Superior temporal gyrus (tissue), 1 donor: ENCODE measurements around the gene SEMA3G.

ENCODE experiments used
- DNase-seq: peaks from one replicate; pipeline ENCODE4 v3.0.0-alpha.2; 2016; ENCODE audit errors: extremely low spot score

Gene SEMA3G

DNA sequence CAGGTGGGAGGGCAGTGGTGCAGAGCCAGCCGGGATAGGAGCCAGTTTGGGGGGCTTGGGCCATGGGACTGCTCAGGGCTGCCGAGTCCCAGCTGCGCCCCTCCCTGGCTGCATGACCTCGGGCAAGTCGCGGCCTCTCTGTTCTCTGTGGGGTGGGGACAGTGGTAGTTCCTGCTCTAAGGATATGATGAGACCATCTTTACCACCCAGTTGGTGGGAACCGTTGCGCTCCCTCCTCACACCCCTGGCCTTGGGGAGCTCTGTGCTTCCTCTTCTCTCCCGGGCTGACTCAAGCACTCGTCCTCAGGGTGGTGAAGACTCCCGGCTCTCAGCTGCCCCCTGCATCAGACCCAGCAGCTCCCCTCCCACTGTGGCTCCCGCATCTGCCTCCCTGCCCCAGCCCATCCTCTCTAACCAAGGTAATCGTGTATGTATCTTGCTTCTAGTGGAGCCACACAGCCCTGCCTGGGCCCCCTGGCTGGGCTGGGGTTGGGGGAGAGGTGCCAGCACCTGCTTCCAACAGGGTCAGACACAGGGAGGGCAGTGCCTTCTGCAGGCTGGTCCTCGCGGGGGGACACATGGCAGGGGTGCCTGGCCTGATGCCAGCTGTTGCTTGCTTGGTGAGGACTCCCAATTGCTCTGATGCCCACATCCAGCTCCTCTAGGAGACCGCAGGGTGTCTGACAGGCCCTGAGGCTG lies 35.1 kb upstream of the SEMA3G start:
- no peak for DNase-seq

- no peak for DNase-seq
Observed at GRCh38 chr3:52479037-52479876, 34.4 kb upstream of the SEMA3G start.

GRCh38 chr3:52477796-52478095 lies 32.8 kb upstream of the SEMA3G start:
- DNase-seq = no peak

DNA sequence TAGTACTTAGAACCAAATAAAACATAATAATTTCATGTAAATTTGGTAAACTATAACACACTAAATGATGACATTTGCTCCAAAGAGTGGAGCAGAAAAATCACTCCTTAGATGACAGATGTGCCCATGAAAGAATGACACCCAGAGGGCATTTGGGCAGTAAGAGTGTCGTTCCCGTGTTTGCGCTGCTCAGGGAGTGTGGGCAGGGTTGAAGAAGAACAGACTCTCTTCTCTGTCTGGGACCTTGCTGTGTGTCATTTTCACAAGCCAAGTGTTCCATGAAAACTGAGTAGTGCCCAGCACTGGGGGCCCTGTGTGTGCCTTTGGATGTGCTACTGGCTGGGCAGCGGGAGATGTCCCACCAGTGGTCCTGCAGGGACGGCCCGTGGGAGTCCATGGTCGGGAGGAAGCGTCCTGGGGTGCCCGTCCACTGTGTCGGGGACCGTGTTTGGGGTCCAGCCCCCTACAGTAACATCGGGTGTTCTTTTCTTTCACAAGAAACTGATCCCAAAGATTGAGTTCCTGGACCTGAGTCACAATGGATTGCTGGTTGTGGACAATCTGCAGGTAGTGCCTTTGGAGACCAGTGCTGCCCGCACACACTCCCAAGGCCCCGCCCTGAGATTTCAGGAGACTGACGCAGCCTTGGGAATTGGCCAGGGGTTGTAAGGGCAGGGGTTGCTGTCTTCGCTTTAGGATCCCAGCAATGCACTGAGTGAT lies 32.3 kb upstream of the SEMA3G start:
- no peak for DNase-seq

DNA sequence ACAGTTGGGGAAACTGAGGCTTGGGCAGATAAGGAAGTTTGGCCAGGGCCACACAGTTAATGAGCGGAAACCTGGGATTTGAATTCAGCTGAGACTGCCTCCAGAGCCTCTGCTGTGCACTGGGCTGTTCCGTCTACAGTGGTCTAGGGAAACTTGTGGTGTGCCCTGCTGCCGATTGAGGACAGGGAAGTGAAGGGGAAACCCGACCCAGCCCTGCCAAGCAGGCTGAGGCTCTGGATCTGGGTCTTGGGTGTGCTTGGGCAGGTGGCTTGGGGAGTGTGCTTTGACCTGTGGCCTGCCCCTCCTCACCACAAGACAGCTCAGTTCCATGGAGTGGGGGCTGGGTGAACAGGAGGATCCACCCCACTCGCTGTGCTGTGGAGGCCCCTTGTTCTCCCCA lies 28.1 kb upstream of the SEMA3G start:
- no peak for DNase-seq

- DNase-seq = no peak
Observed at GRCh38 chr3:52472239-52473000, 27.5 kb upstream of the SEMA3G start.

- DNase-seq = peak; percentile 75
Observed at GRCh38 chr3:52471371-52472238, 26.7 kb upstream of the SEMA3G start.

GRCh38 chr3:52470920-52471319 lies 26.0 kb upstream of the SEMA3G start:
- no peak for DNase-seq

DNA sequence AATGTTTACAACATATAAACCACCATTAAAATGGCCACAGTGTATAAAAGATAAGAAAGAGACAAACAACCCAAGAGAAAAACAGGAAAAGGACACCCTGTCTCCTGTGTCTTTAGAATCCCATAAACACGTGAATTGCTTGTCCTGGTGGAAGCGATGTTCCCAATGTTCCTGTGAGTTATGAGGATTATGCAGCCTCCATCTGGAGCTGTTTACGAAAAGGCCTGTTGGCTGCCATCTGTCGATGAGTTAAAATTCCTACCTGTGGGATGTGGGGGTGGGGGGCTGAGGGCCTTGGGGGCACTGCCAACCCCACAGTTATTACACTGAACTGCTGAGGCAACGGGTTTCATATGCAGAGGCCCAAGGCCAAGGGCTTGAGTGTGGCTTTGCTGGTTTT lies 24.1 kb upstream of the SEMA3G start:
- peak; percentile 53 for DNase-seq

- DNase-seq = no peak
Observed at GRCh38 chr3:52468336-52468735, 23.4 kb upstream of the SEMA3G start.

GRCh38 chr3:52463416-52463815 lies 18.5 kb upstream of the SEMA3G start:
- no peak for DNase-seq

- no peak for DNase-seq
Observed at GRCh38 chr3:52461874-52462273, 17.0 kb upstream of the SEMA3G start.

- DNase-seq = no peak
Observed at GRCh38 chr3:52458770-52459545, 14.1 kb upstream of the SEMA3G start.

- DNase-seq = no peak
Observed at GRCh38 chr3:52458031-52458760, 13.3 kb upstream of the SEMA3G start.

DNA sequence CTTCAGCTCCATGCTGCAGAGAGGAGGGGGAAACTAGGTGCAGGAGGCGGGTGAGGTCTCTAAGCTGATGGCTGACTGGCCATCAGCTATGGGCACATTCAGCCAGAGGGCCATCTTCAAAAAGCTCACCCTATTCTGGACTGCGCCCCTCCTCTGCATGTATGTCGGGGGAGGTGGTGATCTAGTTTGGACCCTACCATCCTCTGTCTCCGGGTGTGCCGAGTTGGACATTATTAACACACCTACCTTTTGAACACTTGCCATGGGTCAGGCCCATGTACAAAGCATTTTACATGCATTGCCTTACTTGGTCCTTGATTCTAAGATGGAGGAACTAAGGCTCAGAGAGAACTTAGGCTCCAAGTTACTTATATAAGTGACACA lies 11.9 kb upstream of the SEMA3G start:
- no peak for DNase-seq

DNA sequence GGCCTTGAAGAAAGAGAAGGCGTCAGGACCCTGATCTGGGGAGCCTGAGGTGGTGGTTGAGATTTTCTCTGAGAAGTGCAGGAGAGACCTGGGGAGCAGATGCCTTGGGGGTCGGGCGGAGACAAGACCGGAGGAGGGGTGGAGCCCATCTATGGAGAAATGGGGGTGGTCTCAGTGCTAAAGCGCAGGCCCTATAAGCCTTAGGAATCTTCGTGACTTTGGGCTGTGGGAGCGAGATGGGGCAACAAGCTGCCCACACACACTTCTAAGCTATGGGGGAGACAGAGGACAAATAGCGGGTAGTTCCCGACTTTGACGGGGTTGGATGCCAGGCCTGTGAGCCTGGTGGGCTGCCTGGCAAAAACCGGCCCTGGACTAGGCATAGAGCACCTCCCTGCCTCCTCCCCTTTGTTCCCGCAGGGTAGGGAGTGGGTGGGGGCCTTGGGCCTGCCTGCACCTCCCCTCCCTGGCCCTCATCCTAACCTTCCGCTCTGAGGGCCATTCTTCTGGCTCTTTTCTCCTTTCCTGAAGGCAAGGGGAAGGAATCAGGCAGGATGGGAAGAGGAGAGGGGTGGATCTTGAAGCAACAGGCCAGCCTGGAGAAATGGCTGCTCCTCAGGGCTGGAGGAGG lies 11.4 kb upstream of the SEMA3G start:
- no peak for DNase-seq

DNA sequence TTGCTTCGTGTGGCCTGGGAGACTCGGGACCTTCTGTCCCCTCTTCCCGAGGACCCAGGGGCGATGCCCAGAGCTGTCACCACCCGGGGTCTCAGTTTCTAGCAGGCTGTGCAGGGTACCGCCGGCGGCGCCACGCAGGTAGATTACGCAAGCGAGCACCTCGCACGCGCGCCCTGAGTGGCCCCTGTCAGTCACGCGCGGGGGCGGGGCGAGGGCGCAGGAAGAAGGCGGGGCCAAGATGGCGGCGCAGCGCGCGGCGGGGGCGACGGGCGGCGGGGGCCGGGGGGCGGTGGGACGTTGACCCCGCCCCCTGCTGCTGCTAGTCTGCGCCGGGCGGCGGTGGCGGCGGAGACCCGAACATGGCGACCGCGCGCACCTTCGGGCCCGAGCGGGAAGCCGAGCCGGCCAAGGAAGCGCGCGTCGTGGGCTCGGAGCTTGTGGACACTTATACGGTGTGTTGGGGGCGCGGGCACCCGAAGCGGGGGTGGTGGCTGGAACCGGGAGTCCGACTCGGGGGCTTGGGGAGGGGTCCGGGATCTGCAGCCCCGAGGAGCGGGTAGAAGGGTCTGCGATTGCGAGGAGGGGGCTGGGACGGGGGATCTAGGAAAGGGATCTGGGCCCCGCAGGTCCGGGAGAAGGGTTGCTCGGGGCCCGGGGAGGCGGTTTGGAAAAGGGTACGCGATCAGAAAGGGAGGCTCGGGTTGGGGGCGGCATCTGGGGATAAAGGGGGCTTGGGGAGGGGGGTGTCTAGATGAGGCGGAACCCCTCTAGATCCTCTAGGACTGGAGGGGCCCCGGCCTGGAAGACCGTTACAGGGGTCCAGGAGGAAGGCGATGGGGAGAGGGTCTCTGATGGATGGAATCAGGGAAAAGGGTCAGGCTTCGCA lies 10.6 kb upstream of the SEMA3G start, which contains the start of gene NISCH:
Gene NISCH, plus strand, starts transcription at position 322 of the 886 bp plus-strand sequence. Its CDS starts 38 bp downstream, at position 360.
- DNase-seq = peak; percentile 78

- DNase-seq = no peak
Observed at GRCh38 chr3:52454938-52455282, 10.0 kb upstream of the SEMA3G start.
